HG03520 (cell line): ENCODE results near the gene ACBD5.
"Not testable (repeated sequence)": the region's sequence is repeated elsewhere in the genome, so short reads cannot be mapped to it uniquely, and the experiment has no call there.

ENCODE experiments used
- ATAC-seq: cut with Tn5 transposase; IDR thresholded peaks from one replicate; pipeline ENCODE4 v1.9.1; 2021; ENCODE audit warnings: mild to moderate bottlenecking, moderate library complexity; ENCODE audit not compliant: unreplicated experiment

ACBD5 gene

GRCh38 chr10:27241010-27241651, 534 bp upstream of the ACBD5 start:
- ATAC-seq, result peak; percentile 13

GRCh38 chr10:27237531-27237930, 3.1 kb downstream of the ACBD5 start:
- not testable (repeated sequence) for ATAC-seq

GRCh38 chr10:27236589-27237128, 3.9 kb downstream of the ACBD5 start:
- ATAC-seq, result not testable (repeated sequence)

- no peak for ATAC-seq
Measured at GRCh38 chr10:27235706-27236105, 4.9 kb downstream of the ACBD5 start.

- no peak for ATAC-seq
Measured at GRCh38 chr10:27230022-27230421, 10.6 kb downstream of the ACBD5 start.

- no peak for ATAC-seq
Measured at GRCh38 chr10:27225642-27226257, 14.8 kb downstream of the ACBD5 start.

- ATAC-seq, result no peak
Measured at GRCh38 chr10:27225011-27225590, 15.5 kb downstream of the ACBD5 start.

- ATAC-seq, result no peak
Measured at GRCh38 chr10:27223964-27224363, 16.6 kb downstream of the ACBD5 start.

- no peak for ATAC-seq
Measured at GRCh38 chr10:27207350-27207749, 33.2 kb downstream of the ACBD5 start.

GRCh38 chr10:27203806-27204205, 36.8 kb downstream of the ACBD5 start:
- no peak for ATAC-seq

- no peak for ATAC-seq
Measured at GRCh38 chr10:27197980-27198620, 42.5 kb downstream of the ACBD5 start.

GRCh38 chr10:27192284-27192683, 48.3 kb downstream of the ACBD5 start:
- no peak for ATAC-seq

- ATAC-seq, result no peak
Measured at GRCh38 chr10:27190508-27190907, 50.1 kb downstream of the ACBD5 start.

GRCh38 chr10:27188897-27189296, 51.7 kb downstream of the ACBD5 start:
- ATAC-seq, result no peak

- ATAC-seq, result no peak
Measured at GRCh38 chr10:27188259-27188658, 52.3 kb downstream of the ACBD5 start.

GRCh38 chr10:27169849-27170248, 70.7 kb downstream of the ACBD5 start:
- no peak for ATAC-seq

GRCh38 chr10:27158421-27158820, 82.2 kb downstream of the ACBD5 start:
- no peak for ATAC-seq

- no peak for ATAC-seq
Measured at GRCh38 chr10:27157150-27157549, 83.4 kb downstream of the ACBD5 start.

- not testable (repeated sequence) for ATAC-seq
Measured at GRCh38 chr10:27156566-27156965, 84.0 kb downstream of the ACBD5 start.

- ATAC-seq, result peak; percentile 79
Measured at GRCh38 chr10:27155066-27155754, 85.4 kb downstream of the ACBD5 start, which contains the start of gene MASTL. Gene MASTL (plus strand): TSS chr10:27155352. CDS start chr10:27155427, 75 bp downstream.

- peak; percentile 2 for ATAC-seq
Measured at GRCh38 chr10:27153845-27154193, 86.8 kb downstream of the ACBD5 start.
